Activated CD4-positive, alpha-beta T cell treated with anti-CD3 and anti-CD28 coated beads for 24 hours (primary cell): ENCODE results near the gene APBA2.
"Not testable (repeated sequence)": the region's sequence is repeated elsewhere in the genome, so short reads cannot be mapped to it uniquely, and the experiment has no call there.

Source experiments
- DNase-seq, 2 donors: peaks; one replicate each; pipeline ENCODE4 v3.0.0-alpha.2; 2020; ENCODE audit warnings: low read depth in 2 of 2

The APBA2 gene

GRCh38 chr15:29035336-29036285 is 149.8 kb downstream of the APBA2 start:
- no peak for DNase-seq

GRCh38 chr15:29037997-29038705 is 152.4 kb downstream of the APBA2 start:
- DNase-seq = no peak

GRCh38 chr15:29039466-29040369 is 153.9 kb downstream of the APBA2 start:
- no peak for DNase-seq

- no peak for DNase-seq
These were observed 154.6 kb downstream of the APBA2 start for GRCh38 chr15:29040370-29040751.

- no peak for DNase-seq
These were observed 158.1 kb downstream of the APBA2 start for GRCh38 chr15:29043736-29044502.

- no peak for DNase-seq
These were observed 158.7 kb downstream of the APBA2 start for GRCh38 chr15:29044503-29044901.

- DNase-seq = not testable (repeated sequence)
These were observed 159.4 kb downstream of the APBA2 start for GRCh38 chr15:29045161-29045560.

GRCh38 chr15:29045717-29046116 is 159.9 kb downstream of the APBA2 start:
- peak in 1 of 2 donors; percentile 11 for DNase-seq

GRCh38 chr15:29046281-29046810 is 160.6 kb downstream of the APBA2 start:
- DNase-seq = no peak

GRCh38 chr15:29046977-29047376 is 161.2 kb downstream of the APBA2 start:
- DNase-seq = no peak

- no peak for DNase-seq
These were observed 162.2 kb downstream of the APBA2 start for GRCh38 chr15:29048011-29048410.

- no peak for DNase-seq
These were observed 165.1 kb downstream of the APBA2 start for GRCh38 chr15:29050870-29051269.

GRCh38 chr15:29051422-29051821 is 165.6 kb downstream of the APBA2 start:
- no peak for DNase-seq

- DNase-seq = no peak
These were observed 167.2 kb downstream of the APBA2 start for GRCh38 chr15:29053006-29053405.

GRCh38 chr15:29053661-29054131 is 167.9 kb downstream of the APBA2 start:
- DNase-seq = no peak

GRCh38 chr15:29054171-29055045 is 168.6 kb downstream of the APBA2 start:
- DNase-seq = no peak

GRCh38 chr15:29055876-29056275 is 170.1 kb downstream of the APBA2 start:
- no peak for DNase-seq

- DNase-seq = no peak
These were observed 171.2 kb downstream of the APBA2 start for GRCh38 chr15:29056839-29057450.

GRCh38 chr15:29057856-29058255 is 172.1 kb downstream of the APBA2 start:
- DNase-seq = no peak
